Fibroblast of lung (primary cell): ENCODE data around the gene TTLL11. TPM values are rescaled to one million over a fixed set of nuclear protein-coding genes. Genes with fewer than 3 reads are reported as not detected.
"Not testable (repeated sequence)": the region's sequence is repeated elsewhere in the genome, so short reads cannot be mapped to it uniquely, and the experiment has no call there.

Experiments
- DNase-seq, 2 donors: peaks; one replicate each; pipeline versions ENCODE4 v3.0.0 to v3.0.0-alpha.2; 2010; ENCODE audit warnings: low read depth in 2 of 2
- H2AFZ ChIP-seq: 2 replicates; pipeline ENCODE4 v1.5.1; 2012; ENCODE audit warnings: low read length, control low read depth, inconsistent platforms
- H3K27ac ChIP-seq: 2 replicates; pipeline ENCODE4 v1.5.1; 2011; ENCODE audit warnings: low read length, control low read depth; ENCODE audit not compliant: insufficient read depth
- H3K27me3 ChIP-seq: 2 replicates; pipeline ENCODE4 v1.5.1; 2011; ENCODE audit warnings: mild to moderate bottlenecking, low read length; ENCODE audit not compliant: control insufficient read depth, insufficient read depth
- H3K36me3 ChIP-seq: 2 replicates; pipeline ENCODE4 v1.5.1; 2011; ENCODE audit warnings: low read length; ENCODE audit not compliant: control insufficient read depth, insufficient read depth
- H3K4me1 ChIP-seq: 2 replicates; pipeline ENCODE4 v1.5.1; 2011; ENCODE audit warnings: low read length; ENCODE audit not compliant: control insufficient read depth, insufficient read depth; ENCODE audit errors: extremely low read depth
- H3K4me2 ChIP-seq: 2 replicates; pipeline ENCODE4 v1.5.1; 2011; ENCODE audit warnings: low read length, control low read depth; ENCODE audit not compliant: insufficient read depth; ENCODE audit errors: extremely low read depth
- H3K4me3 ChIP-seq, 4 experiments: fragments of 200-600 bp in 1 of 4; sonication (generic) in 1 of 4; replicated peaks in 1 of 4; 2 replicates each; pipeline ENCODE4 v1.5.1; 2011 to 2016; ENCODE audit warnings: low read length in 4 of 4, low read depth in 3 of 4, mild to moderate bottlenecking in 3 of 4, control low read depth in 2 of 4, inconsistent platforms in 1 of 4, mixed read lengths in 1 of 4; ENCODE audit not compliant: insufficient read depth in 1 of 4; ENCODE audit errors: control extremely low read depth in 1 of 4
- H3K79me2 ChIP-seq: 2 replicates; pipeline ENCODE4 v1.5.1; 2012; ENCODE audit warnings: mild to moderate bottlenecking, low read length, inconsistent platforms; ENCODE audit not compliant: control insufficient read depth, insufficient read depth
- H3K9ac ChIP-seq: 2 replicates; pipeline ENCODE4 v1.5.1; 2011; ENCODE audit warnings: mild to moderate bottlenecking, low read length, control low read depth; ENCODE audit not compliant: insufficient read depth
- H3K9me3 ChIP-seq: 2 replicates; pipeline ENCODE4 v1.5.1; 2012; ENCODE audit warnings: low read depth, low read length; ENCODE audit not compliant: control insufficient read depth, insufficient read depth
- H4K20me1 ChIP-seq: 2 replicates; pipeline ENCODE4 v1.5.1; 2011; ENCODE audit warnings: low read length; ENCODE audit not compliant: control insufficient read depth, insufficient read depth; ENCODE audit errors: extremely low read depth
- EZH2 ChIP-seq: IDR thresholded peaks from 2 replicates; pipeline ENCODE4 v1.5.1; 2012; ENCODE audit warnings: low read length, control low read depth, mild to moderate bottlenecking; ENCODE audit errors: missing control alignments
- polyA plus RNA-seq, 2 donors: library from polyadenylated mRNA; depleted of rRNA in 1 of 2; stranded (reverse) in 1 of 2; unstranded in 1 of 2; fragments of >200 nt; gene quantifications; 2 replicates each; pipeline ENCODE4 v1.2.1, GENCODE V29; 2011 to 2012; ENCODE audit warnings: missing spikeins in 1 of 2
- total RNA-seq: library from RNA; depleted of rRNA; stranded (reverse); fragments of >200 nt; gene quantifications from 2 replicates; pipeline ENCODE4 v1.2.1, GENCODE V29; 2014
- TF ChIP-seq, protein P1 (sequence below), 2 donors: IDR thresholded peaks in 1 of 2; conservative IDR thresholded peaks in 1 of 2; 1 replicate in 1 of 2; 2 replicates in 1 of 2; pipeline ENCODE4 v1.5.1; 2011 to 2012; ENCODE audit warnings: low read length in 2 of 2, control low read depth in 1 of 2, inconsistent platforms in 1 of 2, low read depth in 1 of 2, mild to moderate bottlenecking in 1 of 2

The TTLL11 gene
- total and polyA plus RNA-seq, 2 donors (not counting 1 experiment from before 2014, with no cell fraction given): 3.9 to 4.8 TPM

- H3K79me2 ChIP-seq: no peaks in the 10 kb centered on the region
- no peak overlapping the region for H3K27ac ChIP-seq
- H2AFZ ChIP-seq: no peak overlapping the region
- no peak overlapping the region for H3K4me3 ChIP-seq
- H3K9ac ChIP-seq: no peak overlapping the region
- DNase-seq: no peak
- no peak for TF ChIP-seq EZH2
- TF ChIP-seq, protein P1, sequence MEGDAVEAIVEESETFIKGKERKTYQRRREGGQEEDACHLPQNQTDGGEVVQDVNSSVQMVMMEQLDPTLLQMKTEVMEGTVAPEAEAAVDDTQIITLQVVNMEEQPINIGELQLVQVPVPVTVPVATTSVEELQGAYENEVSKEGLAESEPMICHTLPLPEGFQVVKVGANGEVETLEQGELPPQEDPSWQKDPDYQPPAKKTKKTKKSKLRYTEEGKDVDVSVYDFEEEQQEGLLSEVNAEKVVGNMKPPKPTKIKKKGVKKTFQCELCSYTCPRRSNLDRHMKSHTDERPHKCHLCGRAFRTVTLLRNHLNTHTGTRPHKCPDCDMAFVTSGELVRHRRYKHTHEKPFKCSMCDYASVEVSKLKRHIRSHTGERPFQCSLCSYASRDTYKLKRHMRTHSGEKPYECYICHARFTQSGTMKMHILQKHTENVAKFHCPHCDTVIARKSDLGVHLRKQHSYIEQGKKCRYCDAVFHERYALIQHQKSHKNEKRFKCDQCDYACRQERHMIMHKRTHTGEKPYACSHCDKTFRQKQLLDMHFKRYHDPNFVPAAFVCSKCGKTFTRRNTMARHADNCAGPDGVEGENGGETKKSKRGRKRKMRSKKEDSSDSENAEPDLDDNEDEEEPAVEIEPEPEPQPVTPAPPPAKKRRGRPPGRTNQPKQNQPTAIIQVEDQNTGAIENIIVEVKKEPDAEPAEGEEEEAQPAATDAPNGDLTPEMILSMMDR (conservative IDR thresholded peaks at IDR 0.05 in 1 of 2, IDR thresholded peaks at IDR 0.05 in 1 of 2; ENCODE audit: low read depth in 1 of 2, low read length in 2 of 2): no peak
- peaks cover 8% of the 10 kb centered on the region for H3K4me1 ChIP-seq
- H3K9me3 ChIP-seq: no peaks in the 10 kb centered on the region
- no peak overlapping the region for H3K4me2 ChIP-seq
- no peaks in the 10 kb centered on the region for H3K36me3 ChIP-seq
- no peaks in the 10 kb centered on the region for H4K20me1 ChIP-seq
- H3K27me3 ChIP-seq: no peaks in the 10 kb centered on the region
Measured at GRCh38 chr9:121983736-121984135, 109.4 kb downstream of the TTLL11 start.

DNA sequence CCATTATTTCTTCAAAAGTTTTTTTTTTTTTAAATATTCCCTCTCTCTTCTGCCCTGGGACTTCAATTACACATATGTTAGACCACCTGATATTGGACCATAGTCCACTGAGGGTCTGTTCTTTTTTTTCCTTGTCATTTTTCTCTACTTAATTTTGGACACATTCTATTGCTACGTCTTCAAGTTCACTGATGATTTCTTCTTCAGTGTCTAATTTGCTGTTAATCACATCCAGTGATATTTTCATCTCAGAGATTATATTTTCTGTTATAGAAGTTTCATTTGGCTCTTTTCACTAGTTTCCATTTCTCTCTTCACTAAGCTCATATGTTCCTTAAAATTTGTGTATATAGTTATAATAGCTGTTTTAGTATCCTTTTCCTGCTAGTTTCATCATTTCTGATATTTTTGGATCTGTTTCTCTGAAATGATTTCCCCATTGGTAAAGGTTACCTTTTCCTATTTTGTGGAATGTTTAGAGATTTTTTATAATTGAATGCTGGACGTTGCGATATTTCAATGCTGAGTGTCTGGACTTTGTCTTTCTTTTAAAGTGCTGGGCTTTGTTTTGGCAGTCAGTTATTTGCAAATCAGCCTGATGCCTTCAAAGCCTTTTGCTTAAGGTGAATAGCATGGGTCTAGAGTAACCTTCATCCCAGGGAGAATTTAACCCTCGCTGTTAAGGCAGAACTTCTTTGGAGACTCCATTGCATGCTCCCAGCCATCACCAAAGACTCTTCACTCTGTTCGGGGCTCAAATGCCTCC is 111.8 kb downstream of the TTLL11 start:
- Histone ChIP-seq H3K9me3 (no peaks in the 10 kb centered on the region), H3K27me3 (no peaks in the 10 kb centered on the region), H3K4me2 (no peak overlapping the region), H3K27ac (no peak overlapping the region), H3K4me3 (no peak overlapping the region), H3K9ac (no peak overlapping the region), H3K79me2 (no peaks in the 10 kb centered on the region), H3K36me3 (no peaks in the 10 kb centered on the region), H3K4me1 (peaks cover 5% of the 10 kb centered on the region), H2AFZ (no peak overlapping the region), H4K20me1 (no peaks in the 10 kb centered on the region)
- no peak for TF ChIP-seq EZH2
- TF ChIP-seq, protein P1 (conservative IDR thresholded peaks at IDR 0.05 in 1 of 2, IDR thresholded peaks at IDR 0.05 in 1 of 2; ENCODE audit: low read depth in 1 of 2, low read length in 2 of 2): no peak
- DNase-seq: no peak

DNA sequence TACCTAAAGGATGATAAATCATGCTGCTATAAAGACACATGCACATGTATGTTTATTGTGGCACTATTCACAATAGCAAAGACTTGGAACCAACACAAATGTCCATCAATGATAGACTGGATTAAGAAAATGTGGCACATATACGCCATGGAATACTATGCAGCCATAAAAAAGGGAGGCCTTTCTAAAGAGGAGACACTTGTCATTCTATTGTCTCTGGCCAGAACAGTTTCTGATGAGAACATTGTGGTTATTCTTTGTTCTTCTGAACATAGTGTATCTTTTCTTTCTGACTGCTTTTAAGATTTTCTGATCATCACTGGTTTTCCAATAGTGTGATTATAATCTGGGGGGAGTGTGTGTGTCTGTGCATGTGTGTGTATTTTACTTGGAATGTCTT is 112.4 kb downstream of the TTLL11 start:
- not testable (repeated sequence) for H3K27me3 ChIP-seq, H3K27ac ChIP-seq, H3K4me1 ChIP-seq, H2AFZ ChIP-seq, H3K79me2 ChIP-seq, H3K9me3 ChIP-seq, DNase-seq, H3K4me2 ChIP-seq, H3K9ac ChIP-seq, H3K36me3 ChIP-seq, H3K4me3 ChIP-seq, H4K20me1 ChIP-seq
